SIG-M5 (cell line): ENCODE results near the gene NLRC3.
"Not testable (repeated sequence)": the region's sequence is repeated elsewhere in the genome, so short reads cannot be mapped to it uniquely, and the experiment has no call there.

Experiments used
- DNase-seq: peaks from one replicate; lab custom pipeline; 2025; lab: John Stamatoyannopoulos, UW

The NLRC3 gene

GRCh38 chr16:3548445-3548844 lies 28.8 kb downstream of the NLRC3 start:
- DNase-seq: no peak

DNA sequence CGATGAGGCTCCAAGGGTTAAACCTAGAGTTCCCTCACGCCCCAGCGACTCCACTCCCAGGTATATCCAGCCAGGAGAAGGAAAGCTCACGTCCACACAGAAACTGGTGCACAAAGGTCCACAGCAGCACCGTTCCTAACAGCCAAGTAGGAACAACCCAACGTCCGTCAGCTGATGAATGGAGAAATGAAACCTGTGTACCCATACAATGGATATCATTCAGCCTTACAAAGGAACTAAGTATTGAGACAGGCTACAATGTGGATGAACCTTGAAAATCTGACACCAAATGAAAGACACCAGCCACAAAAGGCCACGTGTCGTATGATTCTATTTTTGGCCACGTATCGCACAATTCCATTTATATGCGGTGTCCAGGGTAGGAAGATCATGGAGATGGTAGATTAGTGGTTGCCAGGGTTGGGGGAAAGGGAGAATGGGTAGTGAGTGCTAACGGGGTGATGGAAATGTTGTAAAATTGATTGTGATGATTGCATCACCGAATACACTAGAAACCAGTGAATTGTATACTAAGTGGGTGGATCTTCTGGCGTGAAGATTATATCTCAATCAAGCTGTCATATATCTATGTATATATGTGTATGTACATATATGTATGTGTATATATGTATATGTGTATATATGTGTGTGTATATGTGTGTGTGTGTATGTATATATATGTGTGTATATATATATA lies 30.1 kb downstream of the NLRC3 start:
- DNase-seq: no peak

DNA sequence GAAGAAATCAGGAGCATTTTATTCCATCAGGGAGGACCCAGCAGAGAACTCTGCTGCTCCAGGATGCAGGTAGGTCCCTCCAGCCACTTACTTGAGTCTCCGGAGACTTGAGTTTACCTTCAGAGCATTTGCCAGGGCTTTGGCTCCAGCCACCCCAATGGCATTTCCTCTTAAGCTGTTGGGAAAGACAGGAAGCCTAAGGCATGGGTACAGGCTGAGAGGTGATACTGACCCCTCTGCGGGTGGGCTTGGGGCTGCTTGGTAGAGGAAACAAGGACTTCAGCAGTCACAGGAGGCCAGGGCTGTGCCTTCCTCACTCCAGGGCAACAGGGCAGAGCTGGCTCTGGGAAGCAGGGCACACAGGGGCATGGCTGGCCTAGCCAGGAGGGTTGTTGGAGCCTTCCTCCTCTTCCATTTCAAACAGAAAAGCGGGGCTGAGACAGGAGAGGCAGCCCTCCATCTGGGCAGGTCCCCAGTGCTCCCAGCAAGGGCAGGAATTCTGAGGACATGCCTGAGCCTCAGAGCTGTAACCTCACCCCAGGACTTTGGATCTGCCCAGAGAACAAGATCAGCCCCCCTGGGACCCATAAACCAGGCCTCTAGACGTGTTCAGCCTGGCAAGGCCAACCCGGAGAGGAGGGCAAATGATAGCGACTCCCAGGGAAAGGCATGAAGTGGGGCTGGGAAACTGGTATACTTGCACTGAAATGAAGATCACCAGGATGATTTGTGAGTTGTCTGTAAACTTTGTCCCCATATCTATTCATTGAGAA lies 34.4 kb downstream of the NLRC3 start:
- DNase-seq: no peak

DNA sequence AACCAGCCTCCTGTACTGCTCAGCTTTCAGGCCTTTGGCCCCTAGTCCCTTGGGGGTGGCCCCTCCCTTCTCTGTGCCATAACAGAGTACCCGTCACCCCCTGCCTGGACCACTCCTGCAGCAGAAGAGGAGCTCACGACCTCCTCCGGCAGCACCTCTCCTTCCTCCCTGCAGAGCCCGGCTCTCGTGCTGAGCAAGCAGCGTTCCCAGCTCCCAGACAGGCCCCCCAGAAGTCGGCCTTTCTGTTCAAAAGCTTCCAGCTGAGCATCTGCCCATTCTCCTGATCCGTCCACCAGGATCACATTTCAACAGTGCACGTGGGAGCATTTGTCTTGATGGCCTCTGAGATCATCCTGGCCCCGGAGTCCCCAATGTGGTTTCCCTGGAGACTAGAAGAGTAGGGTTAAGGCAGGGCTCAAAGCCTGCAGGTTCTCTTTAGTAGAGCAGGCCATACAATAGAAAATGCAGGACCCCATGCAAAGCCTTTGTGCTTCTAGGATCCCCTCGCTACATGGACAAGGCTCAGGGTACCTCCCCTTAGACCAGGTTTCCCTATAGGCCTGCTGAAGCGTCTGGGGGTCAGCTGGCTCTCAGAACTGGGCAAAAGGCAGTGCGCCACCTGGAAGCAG lies 35.6 kb downstream of the NLRC3 start:
- no peak for DNase-seq

DNA sequence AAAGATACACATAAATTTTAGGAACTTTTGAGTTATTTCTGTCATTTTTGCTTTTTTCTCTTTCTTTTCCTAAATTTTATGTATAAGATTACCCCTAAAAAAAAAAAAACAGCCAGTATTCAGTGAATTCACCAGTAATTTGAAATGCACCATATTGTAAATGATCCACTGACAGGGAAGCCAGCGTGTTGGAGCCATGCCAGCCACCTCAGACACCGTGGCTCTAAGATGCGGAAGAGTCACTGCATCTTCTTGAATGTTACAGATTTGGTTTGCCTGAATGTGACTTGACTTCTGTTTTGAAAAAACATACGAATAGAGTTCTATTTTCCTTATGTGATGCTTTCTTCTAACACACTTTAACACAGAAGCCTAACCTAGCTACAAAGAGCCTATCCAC lies 39.0 kb downstream of the NLRC3 start:
- no peak for DNase-seq

DNA sequence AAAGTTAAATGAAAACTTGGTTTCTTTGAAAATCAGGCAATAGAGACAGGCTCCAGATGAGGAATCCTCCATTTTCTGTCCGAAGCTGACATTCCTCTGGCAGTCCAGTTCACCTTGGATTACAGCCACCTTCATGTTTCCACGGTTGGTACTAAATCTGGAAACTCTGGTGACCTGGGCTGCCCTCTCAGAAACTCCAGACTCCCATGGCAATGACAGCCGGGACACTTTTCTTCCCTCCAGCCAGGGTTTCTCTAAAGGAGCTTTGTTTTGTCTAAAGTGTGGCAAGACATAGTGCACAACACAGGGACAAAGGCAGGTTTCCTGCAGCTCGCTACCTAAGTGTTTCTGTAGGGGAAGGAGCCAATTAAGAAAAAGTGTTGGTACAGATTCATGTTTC lies 40.4 kb downstream of the NLRC3 start:
- DNase-seq: no peak

- no peak for DNase-seq
Observed at GRCh38 chr16:3536271-3536731, 40.9 kb downstream of the NLRC3 start.

DNA sequence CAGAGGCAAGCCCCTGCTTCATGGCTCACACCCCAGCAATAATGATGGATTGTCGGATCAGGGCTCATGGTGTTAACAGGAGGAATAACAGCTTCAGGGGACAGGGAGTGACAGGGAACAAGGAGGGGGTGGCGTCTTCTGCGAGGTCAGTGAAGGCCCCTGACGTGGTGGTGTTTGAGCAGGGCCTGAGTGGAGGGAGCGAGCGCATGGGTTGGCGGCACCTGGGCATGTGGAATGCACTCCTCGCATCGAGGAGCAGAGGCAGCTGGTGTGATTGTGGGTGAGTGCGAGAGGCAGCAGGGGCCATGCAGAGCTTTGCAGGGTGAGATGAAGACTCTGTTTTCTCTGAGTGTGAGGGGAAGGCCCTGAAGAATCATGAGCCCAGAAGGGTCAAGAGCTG lies 43.1 kb downstream of the NLRC3 start:
- no peak for DNase-seq

DNA sequence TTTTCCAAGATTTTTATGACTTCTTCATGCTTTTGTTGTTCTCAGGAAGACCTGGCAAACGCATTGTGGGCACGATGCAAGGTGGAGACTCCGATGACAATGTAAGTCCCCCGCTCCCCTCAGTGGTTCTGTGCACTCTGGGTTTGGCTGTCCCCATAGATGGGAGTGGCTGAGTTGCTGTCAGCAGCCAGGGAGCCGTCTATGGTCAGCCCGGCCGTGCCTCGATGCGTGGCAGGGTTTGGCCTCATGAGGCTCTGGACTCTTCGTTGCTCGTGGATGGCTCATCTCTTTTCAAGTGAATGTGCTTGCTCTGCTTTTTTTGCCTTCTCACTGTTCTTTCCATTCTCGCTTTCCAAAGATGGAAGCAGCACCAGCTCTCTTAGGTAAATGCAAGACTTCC lies 44.5 kb downstream of the NLRC3 start:
- no peak for DNase-seq

DNA sequence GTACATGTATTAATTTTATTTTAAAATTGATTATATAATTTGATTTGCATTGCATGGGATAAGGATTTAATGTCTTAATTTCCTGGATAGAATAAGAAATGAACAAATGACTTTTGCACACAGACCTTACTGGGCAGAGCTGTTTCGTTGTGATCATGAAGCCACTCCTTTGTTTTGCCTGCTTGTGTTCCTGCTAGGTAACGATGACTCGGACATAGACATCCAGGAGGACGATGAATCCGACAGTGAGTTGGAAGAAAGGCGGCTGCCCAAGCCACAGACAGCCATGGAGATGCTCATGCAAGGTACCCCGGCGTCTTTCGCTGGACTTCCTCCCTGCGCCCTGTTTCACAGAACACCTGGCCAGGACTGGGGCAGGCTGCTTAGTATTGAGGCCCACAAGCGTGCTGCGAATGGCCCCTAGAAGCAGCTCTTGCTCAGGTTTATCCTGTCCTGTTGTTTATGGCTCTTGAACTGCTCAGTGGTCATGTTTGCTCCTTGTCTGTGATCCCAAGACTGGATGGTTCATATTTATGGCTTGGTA lies 46.8 kb downstream of the NLRC3 start:
- no peak for DNase-seq

- no peak for DNase-seq
Observed at GRCh38 chr16:3529175-3529574, 48.0 kb downstream of the NLRC3 start.

DNA sequence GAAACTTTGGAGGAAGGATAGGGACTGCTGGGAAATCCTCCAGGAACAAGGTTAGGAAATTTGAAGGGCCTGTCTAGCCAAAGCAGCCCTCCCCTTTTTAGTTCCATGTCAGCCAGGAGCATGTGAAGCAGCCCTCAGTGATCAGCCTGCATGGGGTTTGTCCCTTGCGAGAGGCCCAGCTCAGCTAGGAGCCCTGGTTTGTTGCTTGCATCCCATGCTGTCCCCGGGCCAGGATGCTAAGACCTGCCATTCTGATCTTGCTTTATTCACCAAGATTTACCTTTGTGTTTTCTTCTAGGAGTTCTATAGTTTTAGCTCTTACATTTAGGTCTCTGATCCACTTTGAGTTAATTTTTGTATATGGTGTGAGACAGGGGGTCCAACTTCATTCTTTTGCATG lies 48.8 kb downstream of the NLRC3 start:
- DNase-seq: no peak

- not testable (repeated sequence) for DNase-seq
Observed at GRCh38 chr16:3527216-3527829, 49.9 kb downstream of the NLRC3 start.

DNA sequence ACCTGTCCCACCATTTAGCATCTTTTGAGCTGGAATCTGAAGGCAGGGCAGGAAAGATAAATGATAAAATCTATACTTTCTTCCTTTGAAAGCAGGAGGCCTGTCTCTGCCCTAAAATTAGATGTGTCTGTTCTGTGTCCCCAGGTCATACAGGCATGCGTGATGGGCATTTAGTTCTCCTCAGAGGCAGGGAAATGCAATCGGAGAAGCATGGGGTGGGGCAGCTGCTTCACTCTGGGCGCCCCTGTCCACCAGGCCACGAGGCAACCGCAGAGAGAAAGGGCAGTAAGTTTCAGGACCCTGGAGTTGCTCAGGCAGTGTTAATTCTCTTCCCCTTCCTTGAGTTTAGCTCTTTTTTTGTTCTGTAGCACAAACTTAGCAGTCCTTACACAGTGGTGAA lies 51.3 kb downstream of the NLRC3 start:
- DNase-seq: no peak

- no peak for DNase-seq
Observed at GRCh38 chr16:3523281-3523680, 53.9 kb downstream of the NLRC3 start.

- DNase-seq: no peak
Observed at GRCh38 chr16:3520841-3521240, 56.4 kb downstream of the NLRC3 start.

DNA sequence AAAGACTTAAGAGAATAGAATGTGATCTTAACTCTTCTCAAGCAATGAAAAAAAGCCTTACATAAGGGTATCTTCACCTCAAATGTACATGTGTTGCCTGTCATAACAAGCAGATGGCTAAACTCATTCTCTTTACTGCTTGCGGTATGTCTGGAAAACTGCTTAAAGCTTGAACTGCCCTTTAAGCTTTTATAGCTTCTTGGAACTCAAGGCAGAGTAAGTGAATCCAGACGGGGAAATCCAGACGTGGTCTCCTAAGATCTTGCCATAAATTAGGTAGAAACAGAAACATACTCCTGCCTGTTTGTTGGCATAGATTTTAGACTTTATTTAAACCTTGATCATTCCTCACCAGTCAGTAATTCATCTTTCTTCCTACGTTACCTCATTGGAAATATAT lies 56.8 kb downstream of the NLRC3 start:
- DNase-seq: no peak

DNA sequence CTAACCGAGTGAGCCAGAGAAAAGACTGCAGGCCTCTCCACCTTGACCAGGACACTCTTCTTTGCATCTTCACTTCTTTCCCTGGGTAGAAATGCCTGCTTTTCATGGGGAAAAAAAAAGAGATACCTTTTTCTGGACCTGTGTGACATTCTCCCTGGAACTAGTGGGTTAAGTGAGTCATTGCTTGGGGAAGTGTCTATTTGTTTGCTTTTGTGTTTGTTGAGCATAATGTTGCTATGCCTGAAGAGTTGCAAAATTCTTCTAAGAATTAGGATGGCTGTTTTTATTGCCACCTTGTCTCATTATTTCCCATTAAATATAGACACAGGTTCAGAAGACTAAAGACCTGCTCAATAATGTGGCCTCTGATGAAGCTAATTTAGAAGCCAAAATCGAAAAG lies 57.6 kb downstream of the NLRC3 start:
- DNase-seq: no peak

DNA sequence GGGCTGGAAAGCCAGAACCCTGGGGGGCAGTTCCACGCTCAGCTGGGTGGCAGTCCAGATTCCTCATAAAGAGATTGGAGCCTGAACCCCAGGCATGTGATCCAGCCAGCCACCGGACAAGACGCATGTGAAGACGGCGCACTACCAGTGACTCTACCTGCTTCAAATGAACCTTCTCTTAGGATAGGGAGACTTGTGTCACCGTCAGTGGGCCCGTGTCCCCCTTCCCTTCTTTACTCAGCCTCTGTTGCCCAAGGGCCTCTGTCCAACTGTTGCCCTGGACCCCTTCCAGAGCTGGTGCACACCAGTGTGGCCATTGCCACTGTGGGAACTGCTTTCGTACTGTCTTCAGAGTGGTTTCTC lies 58.2 kb downstream of the NLRC3 start:
- no peak for DNase-seq

DNA sequence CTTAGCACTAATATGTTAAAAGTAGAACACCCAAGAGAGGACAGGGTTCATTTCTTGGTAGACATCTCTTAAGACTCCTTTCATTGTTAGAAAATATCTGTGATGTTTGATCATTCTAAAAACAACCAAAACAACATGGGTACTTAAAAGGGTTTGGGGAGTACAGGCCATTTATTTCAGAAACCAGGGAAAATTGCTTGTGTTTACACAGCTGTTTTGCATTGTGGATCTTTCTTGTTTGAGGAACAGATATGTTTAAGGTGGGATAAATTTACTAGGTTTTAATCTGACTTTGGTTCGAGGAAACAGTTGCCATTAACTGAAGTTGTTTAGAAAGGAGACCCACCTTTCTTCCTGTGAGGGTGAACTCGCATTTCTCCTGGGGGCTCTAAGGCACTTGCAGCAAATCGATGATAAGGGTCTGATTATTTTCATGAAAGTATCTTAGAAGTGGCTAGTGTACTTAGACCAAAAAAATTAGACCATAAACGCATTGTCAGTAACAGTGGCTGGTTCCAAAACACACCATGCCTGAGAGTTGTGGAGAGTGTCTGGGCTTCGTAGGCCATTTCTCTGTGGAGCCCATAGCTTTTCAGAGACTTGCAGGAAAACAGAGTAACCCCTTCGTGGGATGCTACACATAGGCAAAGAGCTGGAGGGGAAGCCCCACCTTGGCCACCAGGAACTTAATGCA lies 58.8 kb downstream of the NLRC3 start:
- DNase-seq: no peak

- DNase-seq: no peak
Observed at GRCh38 chr16:3515897-3516296, 61.3 kb downstream of the NLRC3 start.

- no peak for DNase-seq
Observed at GRCh38 chr16:3514621-3515020, 62.6 kb downstream of the NLRC3 start.
